ENCODE results near the gene TTLL4.

- TF ChIP-seq CTCF (IDR thresholded peaks at IDR 0.05) = no peak
- no peak for TF ChIP-seq POLR2A (IDR thresholded peaks at IDR 0.05)
Observed at GRCh38 chr2:218709908-218710307, 727 bp upstream of the TTLL4 start.
